A172 (cell line): Measurements from ENCODE around the gene PCGF6. TPM values are rescaled to one million over a fixed set of nuclear protein-coding genes. Genes with fewer than 3 reads are reported as not detected.
"Not testable (repeated sequence)": the region's sequence is repeated elsewhere in the genome, so short reads cannot be mapped to it uniquely, and the experiment has no call there.

Experiments
- DNase-seq: peaks from one replicate; pipeline ENCODE4 v3.0.0-alpha.2; 2015; ENCODE audit warnings: low spot score
- total RNA-seq: library from RNA; depleted of rRNA; stranded (reverse); fragments of >200 nt; shearing (Covaris generic); gene quantifications from 2 replicates; pipeline ENCODE4 v1.2.3, GENCODE V29; 2014; rRNA removed

Gene PCGF6
- total RNA-seq: 42.0 and 42.8 TPM in 2 replicates

GRCh38 chr10:103350517-103351260 lies at the start of gene PCGF6:
TSS of gene PCGF6 (minus strand) at chr10:103351140. CDS start at chr10:103351066, 74 bp downstream.
- peak; percentile 67 for DNase-seq

- no peak for DNase-seq
Measured at GRCh38 chr10:103397191-103397825, 46.4 kb upstream of the PCGF6 start.

GRCh38 chr10:103396789-103397087 lies 45.8 kb upstream of the PCGF6 start:
- no peak for DNase-seq

- DNase-seq: peak; percentile 99
Measured at GRCh38 chr10:103396067-103396788, 45.3 kb upstream of the PCGF6 start, which contains the start of the genes ATP5MK and PDCD11. TSS of gene ATP5MK (minus strand) at chr10:103396475. CDS start at chr10:103392457, 4,018 bp downstream. TSS of gene PDCD11 (plus strand) at chr10:103396626. CDS start at chr10:103398427, 1,801 bp downstream.

- no peak for DNase-seq
Measured at GRCh38 chr10:103395754-103396066, 44.8 kb upstream of the PCGF6 start.

- no peak for DNase-seq
Measured at GRCh38 chr10:103394180-103394579, 43.2 kb upstream of the PCGF6 start.

- no peak for DNase-seq
Measured at GRCh38 chr10:103382769-103383168, 31.8 kb upstream of the PCGF6 start.

GRCh38 chr10:103374263-103374662 lies 23.3 kb upstream of the PCGF6 start:
- no peak for DNase-seq

GRCh38 chr10:103373544-103373943 lies 22.6 kb upstream of the PCGF6 start:
- no peak for DNase-seq

GRCh38 chr10:103367782-103368518 lies 17.0 kb upstream of the PCGF6 start, which contains the start of gene TAF5:
TSS of gene TAF5 (plus strand) at chr10:103367976. CDS start at chr10:103367990, 14 bp downstream.
- peak; percentile 96 for DNase-seq

GRCh38 chr10:103367379-103367781 lies 16.4 kb upstream of the PCGF6 start:
- no peak for DNase-seq

GRCh38 chr10:103360791-103361190 lies 9.9 kb upstream of the PCGF6 start:
- DNase-seq: peak; percentile 84

- not testable (repeated sequence) for DNase-seq
Measured at GRCh38 chr10:103359493-103359892, 8.6 kb upstream of the PCGF6 start.

GRCh38 chr10:103355906-103356599 lies 5.1 kb upstream of the PCGF6 start:
- no peak for DNase-seq

GRCh38 chr10:103354567-103354966 lies 3.6 kb upstream of the PCGF6 start:
- not testable (repeated sequence) for DNase-seq

- DNase-seq: no peak
Measured at GRCh38 chr10:103353281-103353680, 2.3 kb upstream of the PCGF6 start.

GRCh38 chr10:103350175-103350516 lies 794 bp downstream of the PCGF6 start:
- no peak for DNase-seq

GRCh38 chr10:103336370-103336769 lies 14.6 kb downstream of the PCGF6 start:
- DNase-seq: no peak

GRCh38 chr10:103334567-103334966 lies 16.4 kb downstream of the PCGF6 start:
- DNase-seq: no peak

GRCh38 chr10:103333934-103334520 lies 16.9 kb downstream of the PCGF6 start:
- peak; percentile 36 for DNase-seq

- no peak for DNase-seq
Measured at GRCh38 chr10:103327906-103328305, 23.0 kb downstream of the PCGF6 start.
